NCI-H1436 treated with DMSO at 0.1 percent for 48 hours (cell line): ENCODE measurements around the gene NUDT2.
"Not testable (repeated sequence)": the region's sequence is repeated elsewhere in the genome, so short reads cannot be mapped to it uniquely, and the experiment has no call there.

Source experiments
- DNase-seq: peaks from one replicate; lab custom pipeline; 2025; lab: John Stamatoyannopoulos, UW

NUDT2 gene

GRCh38 chr9:34328987-34329832, at the start of gene NUDT2, which contains the start of gene KIF24:
Gene NUDT2, plus strand, starts transcription at chr9:34329569. Its CDS starts 9,471 bp downstream, at chr9:34339040.
Gene KIF24, minus strand, starts transcription at chr9:34329268. Its CDS starts 17,922 bp downstream, at chr9:34311346.
- DNase-seq, result peak; percentile 99

- DNase-seq, result no peak
Observed at GRCh38 chr9:34282096-34282495, 47.3 kb upstream of the NUDT2 start.

GRCh38 chr9:34289159-34289558, 40.2 kb upstream of the NUDT2 start:
- DNase-seq, result no peak

- no peak for DNase-seq
Observed at GRCh38 chr9:34291023-34291422, 38.3 kb upstream of the NUDT2 start.

- no peak for DNase-seq
Observed at GRCh38 chr9:34291423-34291822, 37.9 kb upstream of the NUDT2 start.

- DNase-seq, result no peak
Observed at GRCh38 chr9:34292552-34292951, 36.8 kb upstream of the NUDT2 start.

- not testable (repeated sequence) for DNase-seq
Observed at GRCh38 chr9:34301064-34301463, 28.3 kb upstream of the NUDT2 start.

- DNase-seq, result not testable (repeated sequence)
Observed at GRCh38 chr9:34308316-34308715, 21.1 kb upstream of the NUDT2 start.

GRCh38 chr9:34310215-34310614, 19.2 kb upstream of the NUDT2 start:
- peak; percentile 16 for DNase-seq

- DNase-seq, result no peak
Observed at GRCh38 chr9:34311499-34312185, 17.7 kb upstream of the NUDT2 start.

- no peak for DNase-seq
Observed at GRCh38 chr9:34317436-34317835, 11.9 kb upstream of the NUDT2 start.

- DNase-seq, result no peak
Observed at GRCh38 chr9:34318163-34318790, 11.1 kb upstream of the NUDT2 start.

- no peak for DNase-seq
Observed at GRCh38 chr9:34321451-34321850, 7.9 kb upstream of the NUDT2 start.

- DNase-seq, result no peak
Observed at GRCh38 chr9:34322899-34323591, 6.3 kb upstream of the NUDT2 start.

- no peak for DNase-seq
Observed at GRCh38 chr9:34326690-34327089, 2.7 kb upstream of the NUDT2 start.

- DNase-seq, result no peak
Observed at GRCh38 chr9:34328500-34328986, 826 bp upstream of the NUDT2 start.

GRCh38 chr9:34331196-34331595, 1.8 kb downstream of the NUDT2 start:
- no peak for DNase-seq

GRCh38 chr9:34332076-34332964, 3.0 kb downstream of the NUDT2 start:
- DNase-seq, result no peak

- no peak for DNase-seq
Observed at GRCh38 chr9:34333836-34334235, 4.5 kb downstream of the NUDT2 start.

GRCh38 chr9:34334337-34334824, 5.0 kb downstream of the NUDT2 start:
- no peak for DNase-seq

- DNase-seq, result no peak
Observed at GRCh38 chr9:34334916-34335315, 5.5 kb downstream of the NUDT2 start.
